Neuronal stem cell (in vitro differentiated cells): ENCODE measurements around the gene FAM20C.
A peak's percentile ranks its signal among the peaks of the same experiment; 100 is the strongest.

ENCODE experiments used
- DNase-seq: peaks from one replicate; pipeline ENCODE4 v3.0.0-alpha.2; 2013; ENCODE audit warnings: low spot score
- H2AFZ ChIP-seq: one replicate; pipeline ENCODE4 v1.6.1; 2013; ENCODE audit warnings: mild to moderate bottlenecking, low read length, inconsistent platforms
- H2AK5ac ChIP-seq: 2 replicates; pipeline ENCODE4 v1.6.1; 2013; ENCODE audit warnings: low read depth, mild to moderate bottlenecking, inconsistent platforms, low read length, moderate library complexity, mixed read lengths
- H2BK120ac ChIP-seq: 2 replicates; pipeline ENCODE4 v1.6.1; 2013; ENCODE audit warnings: low read depth, mild to moderate bottlenecking, inconsistent platforms, low read length, moderate library complexity, mixed read lengths
- H2BK12ac ChIP-seq: one replicate; pipeline ENCODE4 v1.6.1; 2013; ENCODE audit warnings: low read length, inconsistent platforms
- H2BK15ac ChIP-seq: 2 replicates; pipeline ENCODE4 v1.6.1; 2013; ENCODE audit warnings: mild to moderate bottlenecking, low read length, inconsistent platforms, mixed read lengths
- H2BK5ac ChIP-seq: one replicate; pipeline ENCODE4 v1.6.1; 2013; ENCODE audit warnings: inconsistent platforms, mild to moderate bottlenecking, low read length, moderate library complexity
- H3K14ac ChIP-seq: one replicate; pipeline ENCODE4 v1.6.1; 2013; ENCODE audit warnings: low read length, inconsistent platforms
- H3K18ac ChIP-seq: 2 replicates; pipeline ENCODE4 v1.6.1; 2013; ENCODE audit warnings: low read length, inconsistent platforms
- H3K23ac ChIP-seq: 2 replicates; pipeline ENCODE4 v1.6.1; 2013; ENCODE audit warnings: low read depth, mild to moderate bottlenecking, mixed read lengths, low read length, inconsistent platforms; ENCODE audit not compliant: poor library complexity
- H3K27ac ChIP-seq: replicated peaks from 3 replicates; pipeline ENCODE4 v1.5.1; 2013; ENCODE audit warnings: low read length, inconsistent platforms
- H3K27me3 ChIP-seq, 3 experiments: 2 replicates each; pipeline ENCODE4 v1.6.1; 2013; ENCODE audit warnings: low read length in 3 of 3, mild to moderate bottlenecking in 2 of 3, inconsistent platforms in 1 of 3, low read depth in 1 of 3, mixed read lengths in 1 of 3, moderate library complexity in 1 of 3; ENCODE audit not compliant: control insufficient read depth in 3 of 3, insufficient read depth in 3 of 3
- H3K36me3 ChIP-seq, 2 donors: replicated peaks in 1 of 2; 2 replicates each; pipeline ENCODE4 v1.6.1; 2013; ENCODE audit warnings: low read length in 2 of 2; ENCODE audit not compliant: control insufficient read depth in 2 of 2, insufficient read depth in 2 of 2
- H3K4ac ChIP-seq: 2 replicates; pipeline ENCODE4 v1.6.1; 2013; ENCODE audit warnings: inconsistent platforms, mild to moderate bottlenecking, low read length, moderate library complexity
- H3K4me1 ChIP-seq, 2 donors: 1 replicate in 1 of 2; 2 replicates in 1 of 2; pipeline ENCODE4 v1.6.1; 2013; ENCODE audit warnings: low read length in 2 of 2, low read depth in 1 of 2; ENCODE audit not compliant: control insufficient read depth in 2 of 2, insufficient read depth in 1 of 2
- H3K4me2 ChIP-seq: one replicate; pipeline ENCODE4 v1.6.1; 2013; ENCODE audit warnings: mild to moderate bottlenecking, low read length, inconsistent platforms; ENCODE audit not compliant: insufficient read depth, poor library complexity, severe bottlenecking
- H3K4me3 ChIP-seq, 2 donors: 2 replicates each; pipeline ENCODE4 v1.5.1; 2013; ENCODE audit warnings: low read length in 2 of 2, mild to moderate bottlenecking in 2 of 2, inconsistent platforms in 1 of 2, moderate library complexity in 1 of 2
- H3K79me1 ChIP-seq: one replicate; pipeline ENCODE4 v1.6.1; 2013; ENCODE audit warnings: low read depth, mild to moderate bottlenecking, inconsistent platforms, low read length, moderate library complexity
- H3K9ac ChIP-seq: one replicate; pipeline ENCODE4 v1.6.1; 2013; ENCODE audit warnings: mild to moderate bottlenecking, low read depth, low read length, inconsistent platforms; ENCODE audit not compliant: poor library complexity
- H3K9me3 ChIP-seq, 2 donors: replicated peaks in 1 of 2; 2 replicates each; pipeline versions ENCODE3 to v1.6.1; 2013; ENCODE audit warnings: low read length in 2 of 2, mild to moderate bottlenecking in 2 of 2, inconsistent platforms in 1 of 2, low read depth in 1 of 2, mixed read lengths in 1 of 2, moderate library complexity in 1 of 2; ENCODE audit not compliant: control insufficient read depth in 2 of 2, insufficient read depth in 1 of 2
- H4K8ac ChIP-seq: one replicate; pipeline ENCODE4 v1.6.1; 2013; ENCODE audit warnings: low read depth, mild to moderate bottlenecking, inconsistent platforms, low read length, moderate library complexity
- H4K91ac ChIP-seq: one replicate; pipeline ENCODE4 v1.6.1; 2013; ENCODE audit warnings: low read length, low read depth, mild to moderate bottlenecking, inconsistent platforms; ENCODE audit not compliant: poor library complexity
- WGBS, 2 donors: extraction: QIAGEN DNeasy Blood & Tissue Kit; methylation state at CpG; one replicate each; pipeline ENCODE4 v1.1.7; 2013; ENCODE audit warnings: missing lambda C conversion rate in 2 of 2, mixed read lengths in 1 of 2; ENCODE audit not compliant: insufficient read length in 2 of 2, insufficient replicate concordance in 1 of 2; ENCODE audit errors: extremely low coverage in 2 of 2; 5-methylcytosine and 5-hydroxymethylcytosine counted together

Gene FAM20C

GRCh38 chr7:210401-210925 is 18.1 kb downstream of the FAM20C start:
- no peak overlapping the region for H3K9ac ChIP-seq
- peaks cover 0 to 1% (median 0%) of the 10 kb centered on the region in 3 experiments for H3K27me3 ChIP-seq
- WGBS, 2 donors: no CpG with 5 or more reads among the region's 31 CpGs
- no peak overlapping the region for H4K8ac ChIP-seq
- H3K18ac ChIP-seq: no peak overlapping the region
- H3K27ac ChIP-seq: no peak overlapping the region
- no peak overlapping the region for H3K14ac ChIP-seq
- no peak overlapping the region for H3K4ac ChIP-seq
- H2AK5ac ChIP-seq: peak overlapping the region; percentile 28
- H2AFZ ChIP-seq: no peak overlapping the region
- peaks cover 6 to 9% of the 10 kb centered on the region in 2 donors for H3K9me3 ChIP-seq
- H3K79me1 ChIP-seq: peaks cover 3% of the 10 kb centered on the region
- peak overlapping the region; percentile 80 for H3K23ac ChIP-seq
- no peak overlapping the region for H4K91ac ChIP-seq
- no peak overlapping the region for H2BK5ac ChIP-seq
- DNase-seq: no peak
- H3K4me3 ChIP-seq: no peak overlapping the region
- peaks cover 0 to 4% of the 10 kb centered on the region in 2 donors for H3K36me3 ChIP-seq
- H3K4me2 ChIP-seq: no peak overlapping the region
- H2BK12ac ChIP-seq: no peak overlapping the region
- H2BK15ac ChIP-seq: peak overlapping the region; percentile 37
- H3K4me1 ChIP-seq: peaks cover 0 to 2% of the 10 kb centered on the region in 2 donors
- no peak overlapping the region for H2BK120ac ChIP-seq

DNA sequence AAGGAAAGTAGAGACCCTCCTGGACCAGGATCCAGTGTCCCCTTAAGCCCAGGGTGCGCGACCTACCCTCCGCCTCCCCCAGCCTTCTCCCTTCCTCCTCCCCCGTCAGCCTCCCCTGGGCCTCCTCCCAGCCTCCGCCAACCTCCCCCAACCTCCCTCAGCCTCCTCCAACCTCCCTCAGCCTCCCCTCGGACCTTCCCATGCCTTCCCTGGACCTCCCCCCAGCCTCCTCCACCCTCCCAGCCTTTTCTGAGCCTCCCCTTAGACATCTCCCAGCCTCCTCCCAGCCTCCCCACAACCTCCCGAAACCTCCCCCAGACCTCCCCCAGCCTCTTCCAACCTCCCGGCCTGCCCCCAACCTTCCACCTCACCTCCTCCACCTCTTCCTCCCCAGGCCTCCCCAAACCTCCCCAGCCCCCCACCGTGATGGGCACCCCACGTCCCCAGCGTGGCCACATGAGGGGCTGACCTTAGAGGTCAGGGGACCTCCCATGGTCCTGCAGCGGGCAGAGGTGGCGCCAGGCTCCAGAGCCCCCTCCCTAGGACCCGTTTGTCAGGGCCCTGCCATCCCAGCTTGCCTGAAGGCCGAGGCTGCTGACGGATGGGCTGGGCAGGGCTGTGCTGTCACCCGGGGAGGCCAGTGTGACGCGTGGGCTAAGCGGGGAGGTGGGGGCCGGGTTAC is 18.8 kb downstream of the FAM20C start:
- H3K36me3 ChIP-seq: peaks cover 0 to 4% of the 10 kb centered on the region in 2 donors
- no peak overlapping the region for H3K4me3 ChIP-seq
- H4K8ac ChIP-seq: no peak overlapping the region
- no peak overlapping the region for H3K4me2 ChIP-seq
- H3K4ac ChIP-seq: no peak overlapping the region
- H3K9me3 ChIP-seq: peaks cover 6 to 9% of the 10 kb centered on the region in 2 donors
- peak overlapping the region; percentile 64 for H3K18ac ChIP-seq
- no peak overlapping the region for H3K27ac ChIP-seq
- H3K27me3 ChIP-seq: peaks cover 0 to 1% (median 0%) of the 10 kb centered on the region in 3 experiments
- no peak overlapping the region for H3K9ac ChIP-seq
- no peak overlapping the region for H2AK5ac ChIP-seq
- H2AFZ ChIP-seq: no peak overlapping the region
- peak overlapping the region; percentile 93 for H3K23ac ChIP-seq
- H2BK120ac ChIP-seq: no peak overlapping the region
- H4K91ac ChIP-seq: no peak overlapping the region
- H2BK5ac ChIP-seq: no peak overlapping the region
- WGBS, 2 donors: no CpG with 5 or more reads among the region's 21 CpGs
- no peak overlapping the region for H3K14ac ChIP-seq
- H2BK12ac ChIP-seq: no peak overlapping the region
- H3K4me1 ChIP-seq: peaks cover 0 to 2% of the 10 kb centered on the region in 2 donors
- no peak for DNase-seq
- H2BK15ac ChIP-seq: peak overlapping the region; percentile 37
- peaks cover 2% of the 10 kb centered on the region for H3K79me1 ChIP-seq

GRCh38 chr7:211715-212058 is 19.3 kb downstream of the FAM20C start:
- Histone ChIP-seq H2BK5ac (no peak overlapping the region), H2BK120ac (no peak overlapping the region), H3K4ac (no peak overlapping the region), H3K4me2 (no peak overlapping the region), H3K14ac (peak overlapping the region; percentile 71), H4K8ac (no peak overlapping the region), H3K23ac (peak overlapping the region; percentile 93), H3K4me3 (no peak overlapping the region), H3K9ac (no peak overlapping the region), H3K9me3 (peaks cover 6 to 9% of the 10 kb centered on the region in 2 donors), H3K4me1 (peaks cover 2 to 3% of the 10 kb centered on the region in 2 donors), H3K36me3 (peaks cover 0 to 2% of the 10 kb centered on the region in 2 donors), H2AK5ac (no peak overlapping the region), H2BK12ac (no peak overlapping the region), H3K79me1 (no peaks in the 10 kb centered on the region), H2BK15ac (peak overlapping the region; percentile 37), H3K27me3 (peaks cover 0 to 1% (median 0%) of the 10 kb centered on the region in 3 experiments), H2AFZ (no peak overlapping the region), H4K91ac (no peak overlapping the region), H3K27ac (no peak overlapping the region), H3K18ac (peak overlapping the region; percentile 64)
- no CpG with 5 or more reads among the region's 19 CpGs for WGBS, 2 donors
- DNase-seq: no peak

DNA sequence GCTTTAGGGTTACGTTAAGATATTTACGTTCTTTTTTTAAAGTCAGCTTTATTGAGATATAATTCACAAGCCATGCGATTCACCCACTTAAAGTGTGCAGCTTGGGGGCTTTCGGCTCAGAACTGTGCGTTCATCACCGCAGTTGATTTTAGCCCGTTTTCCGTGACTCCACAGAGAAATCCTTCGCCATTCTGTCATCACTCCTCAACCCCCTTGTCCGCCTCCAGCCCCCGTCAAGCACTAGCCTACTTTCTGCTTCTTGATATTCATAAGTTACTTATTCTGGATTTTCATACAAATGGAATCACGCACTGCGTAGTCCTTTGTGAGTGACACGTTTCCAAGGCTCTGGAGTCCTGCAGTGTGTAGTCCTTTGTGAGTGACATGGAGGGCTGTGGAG is 20.4 kb downstream of the FAM20C start:
- H3K79me1 ChIP-seq: no peaks in the 10 kb centered on the region
- H3K14ac ChIP-seq: no peak overlapping the region
- H4K8ac ChIP-seq: no peak overlapping the region
- no peak overlapping the region for H2BK120ac ChIP-seq
- H2BK5ac ChIP-seq: no peak overlapping the region
- H2AFZ ChIP-seq: no peak overlapping the region
- DNase-seq: no peak
- no peak overlapping the region for H3K18ac ChIP-seq
- no peak overlapping the region for H2AK5ac ChIP-seq
- no peak overlapping the region for H2BK12ac ChIP-seq
- no peak overlapping the region for H3K4me3 ChIP-seq
- peaks cover 2 to 3% of the 10 kb centered on the region in 2 donors for H3K4me1 ChIP-seq
- peaks cover 0 to 1% (median 0%) of the 10 kb centered on the region in 3 experiments for H3K27me3 ChIP-seq
- H2BK15ac ChIP-seq: no peak overlapping the region
- H3K23ac ChIP-seq: no peak overlapping the region
- H3K36me3 ChIP-seq: peaks cover 0 to 2% of the 10 kb centered on the region in 2 donors
- H3K4ac ChIP-seq: no peak overlapping the region
- no CpG with 5 or more reads among the region's 14 CpGs for WGBS, 2 donors
- H3K9me3 ChIP-seq: peaks cover 6 to 9% of the 10 kb centered on the region in 2 donors
- H3K4me2 ChIP-seq: no peak overlapping the region
- no peak overlapping the region for H4K91ac ChIP-seq
- no peak overlapping the region for H3K27ac ChIP-seq
- H3K9ac ChIP-seq: no peak overlapping the region
